ENCODE data around the gene TMEFF1.

Gene TMEFF1

DNA sequence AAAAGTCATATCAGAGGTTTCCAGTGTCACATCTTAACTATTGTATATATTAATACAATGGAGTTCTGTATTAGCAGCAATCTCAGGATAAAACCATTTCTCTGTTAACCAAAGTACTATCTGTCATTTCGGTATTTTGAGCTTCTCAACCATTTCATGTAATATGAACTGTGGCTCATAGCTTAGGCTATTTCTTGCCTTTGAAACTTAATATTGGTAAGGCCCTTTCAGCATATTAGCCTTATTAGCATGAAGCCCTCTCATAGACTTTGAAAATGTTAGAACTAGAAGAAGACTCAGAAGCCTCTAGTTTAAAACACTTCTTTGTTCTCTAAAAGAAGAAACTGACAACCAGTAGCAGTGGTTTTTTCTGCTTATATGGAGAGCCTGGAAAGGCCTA lies 105.7 kb downstream of the TMEFF1 start:
- no peak for DNase-seq

DNA sequence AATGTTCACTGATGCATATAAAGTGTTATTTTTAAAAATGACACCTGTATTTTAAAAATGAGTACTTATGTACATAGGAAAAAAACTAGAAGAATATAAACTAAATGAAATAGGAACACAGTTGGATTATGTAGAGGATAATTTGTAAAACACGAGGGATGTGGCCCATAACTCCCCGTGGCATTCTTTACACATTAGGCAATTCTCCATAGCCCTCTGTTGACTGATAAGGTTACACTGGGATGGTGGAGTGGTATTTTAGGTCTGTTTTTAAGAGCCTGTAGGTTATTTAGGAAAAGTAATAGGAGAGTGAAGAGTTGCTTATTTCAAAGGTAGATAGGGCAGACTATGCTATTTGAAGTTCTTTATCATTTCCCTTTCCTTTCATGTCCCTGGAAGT lies 106.7 kb downstream of the TMEFF1 start:
- DNase-seq = no peak

- no peak for DNase-seq
Measured at GRCh38 chr9:100580257-100580656, 107.3 kb downstream of the TMEFF1 start.

- DNase-seq = no peak
Measured at GRCh38 chr9:100581081-100581480, 108.1 kb downstream of the TMEFF1 start.

GRCh38 chr9:100581661-100582060 lies 108.7 kb downstream of the TMEFF1 start:
- DNase-seq = no peak

- DNase-seq = no peak
Measured at GRCh38 chr9:100583014-100583802, 110.3 kb downstream of the TMEFF1 start.

DNA sequence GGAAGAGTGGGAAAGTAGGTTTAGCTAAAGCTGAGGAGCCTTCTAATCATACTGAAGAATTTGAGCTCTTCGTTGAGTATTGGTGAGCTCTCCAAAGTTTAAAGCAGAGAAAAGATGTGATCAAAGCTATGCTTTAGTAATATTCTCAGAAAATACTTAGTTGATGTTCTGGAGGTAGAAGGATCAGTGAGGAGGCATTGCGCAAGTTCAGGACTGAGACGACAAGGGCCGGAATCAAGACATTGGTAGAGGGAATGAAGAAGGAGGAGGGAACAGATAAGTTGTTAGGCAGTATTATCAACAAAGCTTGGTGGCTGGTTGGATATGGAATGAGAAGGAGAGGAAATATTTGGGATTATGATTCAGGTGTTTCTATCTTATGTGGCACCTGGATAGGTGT lies 112.0 kb downstream of the TMEFF1 start:
- DNase-seq = no peak

GRCh38 chr9:100586093-100586492 lies 113.1 kb downstream of the TMEFF1 start:
- no peak for DNase-seq

- DNase-seq = no peak
Measured at GRCh38 chr9:100587375-100587774, 114.4 kb downstream of the TMEFF1 start.

DNA sequence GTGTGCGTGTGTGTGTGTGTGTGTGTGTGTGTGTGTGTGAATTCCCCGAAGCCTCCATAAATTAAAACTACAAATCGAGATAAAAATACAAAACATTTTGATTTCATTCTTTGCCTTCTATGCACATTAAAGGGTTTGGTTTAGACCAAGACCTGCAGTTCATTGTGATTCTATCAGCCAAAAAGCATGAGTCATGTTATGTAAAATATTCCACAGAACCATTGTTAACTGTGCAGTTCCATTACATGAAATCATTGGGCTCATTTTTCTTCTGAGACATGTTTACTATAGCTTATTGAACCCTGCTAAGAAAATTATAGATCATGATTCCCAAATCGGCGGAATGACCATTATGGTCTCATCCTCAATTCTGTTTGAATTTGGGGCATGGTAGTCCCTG lies 116.6 kb downstream of the TMEFF1 start:
- DNase-seq = no peak

- DNase-seq = no peak
Measured at GRCh38 chr9:100590481-100590880, 117.5 kb downstream of the TMEFF1 start.

DNA sequence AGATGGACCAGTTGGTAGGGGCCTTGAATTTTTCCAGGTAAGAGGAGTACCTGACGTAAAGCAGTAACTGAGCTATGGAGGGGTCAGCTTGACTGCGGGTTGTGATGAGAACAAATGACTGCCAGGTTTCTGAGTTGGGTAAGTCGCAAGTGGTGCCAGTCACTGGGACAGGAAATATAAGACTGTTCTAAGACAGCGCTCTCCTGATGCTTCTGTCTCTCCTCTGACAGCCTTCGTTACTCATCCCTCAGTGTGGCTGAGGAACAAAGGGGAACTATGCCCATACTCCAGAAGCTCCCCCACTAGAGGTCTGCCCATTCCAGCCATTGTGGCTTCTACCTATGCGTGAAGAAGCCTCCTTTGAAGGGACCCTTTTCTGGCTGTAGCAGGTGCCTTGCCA lies 118.2 kb downstream of the TMEFF1 start:
- DNase-seq = no peak

- no peak for DNase-seq
Measured at GRCh38 chr9:100591639-100592412, 118.9 kb downstream of the TMEFF1 start.

DNA sequence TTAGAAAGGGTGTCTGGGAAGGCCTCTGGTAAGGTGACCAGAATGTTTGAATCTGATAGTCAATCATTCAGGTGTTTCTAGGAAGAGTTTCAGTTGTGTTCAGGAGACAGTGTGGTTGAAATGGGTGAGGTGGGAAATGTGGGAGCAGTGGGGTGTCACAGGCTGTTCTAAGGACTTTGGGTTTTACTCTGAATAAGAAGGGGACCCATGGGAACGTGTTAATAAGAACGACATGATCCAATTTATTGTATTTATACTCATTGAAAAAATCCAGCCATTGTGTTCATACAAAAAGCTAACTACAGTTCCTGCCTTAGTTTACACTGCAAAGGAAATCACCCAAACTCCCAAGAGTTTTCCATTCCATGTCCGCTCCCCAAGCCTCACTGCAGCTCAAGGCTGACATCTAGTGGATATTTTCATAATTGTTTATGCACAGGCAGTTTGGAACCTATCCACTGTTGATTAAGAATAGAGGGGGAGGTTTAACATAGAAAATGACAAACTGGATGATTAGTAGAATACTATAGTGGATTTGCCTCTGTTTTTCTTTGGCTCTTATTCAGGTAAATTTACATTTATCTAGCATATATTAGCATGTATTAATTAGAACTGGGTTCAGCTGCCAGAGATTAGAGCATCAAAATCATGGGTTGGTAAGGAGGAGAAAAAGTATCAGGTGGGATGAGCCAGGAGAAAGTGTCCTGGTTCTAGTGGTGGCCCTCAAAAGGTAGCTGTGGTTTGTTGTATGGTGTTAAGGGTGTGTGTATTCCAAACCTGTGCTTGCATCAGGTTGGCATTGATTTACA lies 122.6 kb downstream of the TMEFF1 start:
- DNase-seq = peak; percentile 76

GRCh38 chr9:100597236-100597635 lies 124.3 kb downstream of the TMEFF1 start:
- no peak for DNase-seq

GRCh38 chr9:100598641-100599145 lies 125.7 kb downstream of the TMEFF1 start:
- peak; percentile 87 for DNase-seq

DNA sequence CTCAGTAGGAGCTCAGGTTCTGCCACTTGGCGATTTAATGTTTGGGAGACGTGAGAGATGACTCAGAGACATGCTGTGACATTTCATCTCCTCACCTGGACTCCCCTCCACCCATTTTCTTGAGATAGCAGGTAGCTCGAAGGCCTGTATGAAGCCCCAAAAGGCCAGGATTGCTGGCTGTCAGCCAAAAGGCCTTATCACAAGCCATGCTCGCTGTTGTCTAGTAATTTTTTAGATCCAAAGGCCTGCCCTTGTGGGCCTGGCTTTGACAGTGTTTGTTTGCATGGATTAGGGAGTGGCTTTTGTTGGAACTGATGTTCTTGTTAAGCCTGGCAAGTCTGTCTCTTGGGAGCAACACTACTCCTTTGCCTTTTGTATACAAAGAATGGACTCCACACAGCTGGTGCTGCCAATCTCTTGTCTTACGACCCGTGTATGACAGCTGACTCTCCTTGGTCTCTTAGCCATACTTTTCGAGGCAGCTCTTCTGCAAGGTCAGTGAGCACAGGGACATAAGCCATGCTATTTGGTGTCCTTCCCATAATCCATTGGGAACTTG lies 127.7 kb downstream of the TMEFF1 start:
- DNase-seq = no peak

DNA sequence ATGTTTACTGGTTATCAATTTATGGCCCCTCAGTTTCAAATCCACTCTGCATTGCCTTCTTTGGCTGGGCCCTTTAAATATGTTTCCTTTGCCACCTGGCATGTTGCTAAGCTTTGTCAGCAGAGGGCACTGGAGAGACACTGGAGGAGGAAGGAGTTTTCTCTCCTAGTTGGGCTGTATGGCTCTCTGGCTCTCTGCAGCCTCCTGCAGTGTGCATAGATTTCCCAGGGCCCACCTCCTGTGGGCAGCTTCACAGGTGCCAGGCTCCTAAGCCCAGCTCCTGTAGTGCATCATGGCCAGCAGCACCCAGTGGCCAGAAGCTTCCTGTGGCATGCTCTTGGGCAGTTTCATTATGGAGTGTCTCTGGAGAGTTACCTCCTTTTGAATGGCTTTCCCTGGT lies 128.3 kb downstream of the TMEFF1 start:
- DNase-seq = peak; percentile 57

- peak; percentile 35 for DNase-seq
Measured at GRCh38 chr9:100602342-100602801, 129.4 kb downstream of the TMEFF1 start.

DNA sequence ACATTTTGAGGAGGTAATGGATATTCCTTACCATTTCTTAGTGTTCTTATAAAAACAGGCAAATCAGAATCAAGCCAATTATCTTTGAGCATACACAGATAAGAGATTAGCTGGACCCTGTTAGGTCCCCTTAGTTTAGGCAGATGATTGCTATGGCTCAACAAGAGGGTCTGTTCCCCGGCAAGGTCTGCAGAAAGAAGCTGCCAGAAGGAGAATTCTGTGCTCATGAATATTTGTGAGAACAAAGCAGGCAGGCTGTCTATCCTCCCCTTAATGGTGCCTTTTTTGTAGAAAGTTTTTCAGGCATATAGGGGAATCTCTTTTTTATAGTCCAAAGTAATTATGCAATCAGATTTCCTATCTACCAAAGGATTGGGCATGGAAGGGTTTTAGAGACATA lies 132.5 kb downstream of the TMEFF1 start:
- no peak for DNase-seq

GRCh38 chr9:100619194-100619593 lies 146.2 kb downstream of the TMEFF1 start:
- DNase-seq = no peak

- no peak for DNase-seq
Measured at GRCh38 chr9:100619665-100620064, 146.7 kb downstream of the TMEFF1 start.

DNA sequence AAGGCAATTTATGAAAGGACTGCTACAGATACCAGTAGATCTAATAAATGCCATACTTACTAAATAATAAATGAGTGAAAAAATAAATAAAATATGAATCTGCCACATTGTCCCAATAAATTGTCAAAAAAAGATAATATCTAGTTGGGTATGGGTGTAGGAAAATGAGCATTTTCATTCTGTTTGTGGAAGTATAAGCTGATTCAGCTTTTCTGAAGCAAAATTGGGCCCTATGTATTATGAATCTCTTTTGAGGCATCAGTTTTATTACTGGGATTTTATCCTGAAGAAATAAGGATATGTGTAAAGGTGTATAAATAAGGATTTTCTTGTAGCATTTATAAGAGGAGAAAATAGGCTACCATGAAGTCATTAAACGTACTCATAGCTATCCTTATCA lies 151.0 kb downstream of the TMEFF1 start:
- no peak for DNase-seq

All from suppressor macrophage treated with lipopolysaccharide for 4 hours (primary cell).